ENCODE results near the gene SYT5.

DNA sequence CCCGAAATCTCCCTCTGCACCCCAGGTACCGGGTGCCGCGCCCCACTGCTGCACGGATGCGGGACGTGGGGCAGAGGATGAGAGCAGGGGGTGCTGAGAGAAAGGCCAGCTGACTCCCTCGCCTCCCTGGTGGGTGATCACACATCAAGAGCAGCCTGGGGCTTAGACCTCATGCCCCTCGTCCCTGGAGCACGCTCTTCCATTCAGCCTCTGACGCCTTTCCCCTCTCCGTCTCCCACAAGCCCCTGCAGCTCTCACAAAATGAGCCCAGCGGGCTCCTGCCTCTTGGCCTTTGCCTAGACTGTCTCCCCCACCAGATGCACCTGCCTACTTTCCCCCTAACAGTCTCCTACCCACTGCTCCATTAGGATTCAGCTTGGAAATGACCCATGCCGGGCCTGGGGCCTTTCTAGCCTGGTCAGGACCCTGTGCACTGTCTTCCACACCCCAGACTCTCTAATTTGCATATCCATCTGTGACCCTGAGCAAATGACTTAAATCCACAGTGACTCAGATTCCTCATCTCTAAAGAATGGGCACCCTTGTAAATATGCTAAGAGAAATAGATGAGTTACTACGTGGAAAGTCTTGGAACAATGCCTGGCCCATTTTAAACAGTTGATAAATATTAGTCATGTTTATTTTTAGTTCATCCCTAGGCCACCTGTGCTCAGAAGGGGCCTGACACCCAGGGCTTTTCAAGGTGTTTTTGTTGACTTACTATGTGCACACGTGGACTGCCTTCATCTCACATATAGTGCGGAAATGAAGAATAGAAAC, 29.8 kb upstream of the SYT5 start:
- TF ChIP-seq, protein P1, sequence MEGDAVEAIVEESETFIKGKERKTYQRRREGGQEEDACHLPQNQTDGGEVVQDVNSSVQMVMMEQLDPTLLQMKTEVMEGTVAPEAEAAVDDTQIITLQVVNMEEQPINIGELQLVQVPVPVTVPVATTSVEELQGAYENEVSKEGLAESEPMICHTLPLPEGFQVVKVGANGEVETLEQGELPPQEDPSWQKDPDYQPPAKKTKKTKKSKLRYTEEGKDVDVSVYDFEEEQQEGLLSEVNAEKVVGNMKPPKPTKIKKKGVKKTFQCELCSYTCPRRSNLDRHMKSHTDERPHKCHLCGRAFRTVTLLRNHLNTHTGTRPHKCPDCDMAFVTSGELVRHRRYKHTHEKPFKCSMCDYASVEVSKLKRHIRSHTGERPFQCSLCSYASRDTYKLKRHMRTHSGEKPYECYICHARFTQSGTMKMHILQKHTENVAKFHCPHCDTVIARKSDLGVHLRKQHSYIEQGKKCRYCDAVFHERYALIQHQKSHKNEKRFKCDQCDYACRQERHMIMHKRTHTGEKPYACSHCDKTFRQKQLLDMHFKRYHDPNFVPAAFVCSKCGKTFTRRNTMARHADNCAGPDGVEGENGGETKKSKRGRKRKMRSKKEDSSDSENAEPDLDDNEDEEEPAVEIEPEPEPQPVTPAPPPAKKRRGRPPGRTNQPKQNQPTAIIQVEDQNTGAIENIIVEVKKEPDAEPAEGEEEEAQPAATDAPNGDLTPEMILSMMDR (IDR thresholded peaks at IDR 0.05; ENCODE audit: control extremely low read depth in 1 of 3, insufficient read depth in 1 of 3, low read depth in 1 of 3, low read length in 3 of 3): no peak
- TF ChIP-seq CHD2 (IDR thresholded peaks at IDR 0.05; ENCODE audit: low read length) (no peak), NANOG (IDR thresholded peaks at IDR 0.05; ENCODE audit: insufficient read depth, low read depth, low read length, poor library complexity, severe bottlenecking) (no peak), RAD21 (IDR thresholded peaks at IDR 0.05 in 1 of 2, conservative IDR thresholded peaks at IDR 0.05 in 1 of 2; ENCODE audit: low read depth in 2 of 2, low read length in 2 of 2) (no peak)

Measured in H1 (cell line).